G401 (cell line): ENCODE data around the gene FLRT1. TPM values are rescaled to one million over a fixed set of nuclear protein-coding genes. Genes with fewer than 3 reads are reported as not detected.

ENCODE experiments used
- DNase-seq: peaks from one replicate; pipeline ENCODE4 v3.0.0-alpha.2; 2015; ENCODE audit warnings: low spot score
- in situ Hi-C: cut with HindIII; loops from 2 replicates; pipeline ENCODE4 v1.10.0; 2016; ENCODE audit warnings: low sequenced_read_pairs, mixed read lengths
- total RNA-seq: library from RNA; depleted of rRNA; stranded (reverse); fragments of >200 nt; shearing (Covaris generic); gene quantifications from 2 replicates; pipeline ENCODE4 v1.2.3, GENCODE V29; 2014

Gene FLRT1
- total RNA-seq, 1 experiment from 2014 or later = not detected

DNA sequence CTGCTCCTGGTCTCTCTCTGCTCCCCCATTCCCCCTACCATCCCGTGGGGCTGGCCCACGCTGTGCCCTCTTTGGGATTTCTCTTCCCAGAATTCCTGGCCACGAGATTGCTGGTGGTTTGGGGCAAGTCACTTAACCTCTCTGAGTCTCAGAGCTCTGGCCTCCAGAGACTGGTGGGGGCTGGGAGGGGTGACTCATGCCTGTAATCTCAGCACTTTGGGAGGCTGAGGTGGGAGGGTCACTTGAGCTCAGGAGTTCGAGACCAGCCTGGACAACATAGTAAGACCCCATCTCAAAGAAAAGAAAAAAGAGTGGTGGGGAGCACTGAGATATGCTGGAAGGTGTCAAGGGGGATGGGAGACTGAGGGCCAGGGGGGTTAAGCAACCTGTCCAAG lies 31.1 kb upstream of the FLRT1 start:
- no peak for DNase-seq
- in situ Hi-C loops = loop anchor here (10.0 kb wide), 2 partner anchors 130 to 160 kb away; partner anchors contain the start of gene MACROD1

GRCh38 chr11:64005691-64006090 lies 30.0 kb upstream of the FLRT1 start:
- in situ Hi-C loops = loop anchor here (10.0 kb wide), 2 partner anchors 129 to 159 kb away; partner anchors contain the start of gene MACROD1

GRCh38 chr11:64006398-64006797 lies 29.3 kb upstream of the FLRT1 start:
- in situ Hi-C loops = loop anchor here (10.0 kb wide), 2 partner anchors 128 to 158 kb away; partner anchors contain the start of gene MACROD1
- DNase-seq = no peak

More at GRCh38 chr11:64005691-64006090, 30.0 kb upstream of the FLRT1 start:
- DNase-seq = no peak

DNA sequence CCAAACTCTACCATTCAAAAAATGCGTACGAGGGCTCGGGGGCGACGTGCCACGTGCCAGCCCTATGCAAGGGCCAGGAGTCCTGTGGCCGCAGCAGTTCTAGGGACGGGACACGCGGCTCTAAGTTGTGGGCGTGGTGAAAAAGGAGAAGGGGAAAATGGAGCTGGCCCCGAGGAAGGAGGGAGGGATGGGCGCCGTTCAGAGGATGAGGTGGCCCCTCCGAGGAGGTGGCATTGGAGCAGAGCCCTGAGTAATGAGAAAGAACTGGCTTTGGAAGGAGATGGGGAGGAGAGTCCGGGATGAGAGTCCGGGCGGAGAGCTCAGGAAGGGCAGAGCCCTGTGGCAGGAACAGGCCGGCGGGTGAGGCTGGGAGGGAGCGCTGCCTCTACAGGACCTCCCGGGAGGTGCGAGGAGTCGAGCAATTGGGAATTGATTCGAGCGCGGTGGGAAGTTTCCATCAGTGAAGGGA lies 28.5 kb upstream of the FLRT1 start:
- in situ Hi-C loops = loop anchor here (10.0 kb wide), 2 partner anchors 128 to 158 kb away; partner anchors contain the start of gene MACROD1
- peak; percentile 29 for DNase-seq

DNA sequence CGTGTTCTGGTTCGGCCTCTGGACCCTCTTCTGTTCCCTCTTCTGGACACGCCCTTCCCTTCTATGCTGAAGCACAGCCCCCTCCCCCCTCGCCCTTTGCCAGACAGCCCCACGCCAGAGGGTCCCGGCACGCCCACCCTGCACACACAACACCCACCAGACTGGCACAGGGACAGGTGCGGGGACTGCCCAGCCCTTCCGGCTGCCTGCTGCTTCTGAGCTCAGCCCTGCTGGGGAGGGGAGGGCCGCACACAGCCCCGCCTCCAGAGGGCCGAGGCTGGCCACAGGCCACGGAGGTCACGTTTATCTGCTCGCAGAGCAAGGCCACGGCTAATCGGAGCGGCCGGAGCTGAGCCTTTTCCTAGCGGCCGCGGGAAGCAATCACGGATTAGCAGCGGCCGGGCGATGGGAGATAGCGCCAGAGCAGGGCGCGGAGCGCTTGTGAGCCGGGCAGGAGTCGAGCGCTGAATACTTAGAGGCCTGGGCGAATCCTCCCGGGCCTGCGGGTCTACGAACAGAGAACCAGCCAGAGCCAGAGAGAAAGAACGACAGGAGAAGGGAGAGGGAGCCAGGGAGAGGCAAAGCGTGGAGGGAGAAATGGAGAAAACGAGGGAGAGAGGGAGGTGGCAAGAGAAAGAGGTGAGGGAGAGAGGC lies 28.0 kb upstream of the FLRT1 start:
- in situ Hi-C loops = loop anchor here (10.0 kb wide), 2 partner anchors 127 to 157 kb away; partner anchors contain the start of gene MACROD1
- DNase-seq = peak; percentile 60

GRCh38 chr11:64008283-64008913 lies 27.3 kb upstream of the FLRT1 start:
- no peak for DNase-seq
- in situ Hi-C loops = loop anchor here (10.0 kb wide), 2 partner anchors 126 to 156 kb away; partner anchors contain the start of gene MACROD1

- DNase-seq = no peak
- in situ Hi-C loops = loop anchor here (10.0 kb wide), 2 partner anchors 126 to 156 kb away; partner anchors contain the start of gene MACROD1
Measured at GRCh38 chr11:64008914-64009633, 26.7 kb upstream of the FLRT1 start.

DNA sequence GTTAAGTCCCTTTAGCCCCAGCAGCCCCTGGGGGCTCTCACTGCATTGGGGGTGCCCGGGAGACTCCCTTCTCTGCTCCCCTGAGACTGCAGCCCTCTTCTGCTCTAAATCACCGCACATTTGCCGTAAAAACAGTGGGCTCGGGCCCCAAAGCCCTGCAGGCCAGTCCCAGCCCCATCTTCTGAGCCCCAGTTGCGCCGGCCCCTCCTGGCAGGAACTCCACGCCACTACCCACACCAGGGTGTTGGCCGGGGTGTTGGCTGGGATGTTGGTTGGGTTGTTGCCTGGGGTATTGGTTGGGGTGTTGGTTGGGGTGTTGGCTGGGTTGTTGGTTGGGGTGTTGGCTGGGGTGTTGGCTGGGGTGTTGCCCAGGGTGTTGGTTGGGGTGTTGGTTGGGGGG lies 26.0 kb upstream of the FLRT1 start:
- in situ Hi-C loops = loop anchor here (10.0 kb wide), 2 partner anchors 125 to 155 kb away; partner anchors contain the start of gene MACROD1

GRCh38 chr11:64010783-64011182 lies 24.9 kb upstream of the FLRT1 start:
- in situ Hi-C loops = no loop called here

More for the DNA sequence above, 26.0 kb upstream of the FLRT1 start:
- no peak for DNase-seq

GRCh38 chr11:64011371-64011770 lies 24.4 kb upstream of the FLRT1 start:
- DNase-seq = no peak
- in situ Hi-C loops = no loop called here

More at GRCh38 chr11:64010783-64011182, 24.9 kb upstream of the FLRT1 start:
- DNase-seq = no peak

DNA sequence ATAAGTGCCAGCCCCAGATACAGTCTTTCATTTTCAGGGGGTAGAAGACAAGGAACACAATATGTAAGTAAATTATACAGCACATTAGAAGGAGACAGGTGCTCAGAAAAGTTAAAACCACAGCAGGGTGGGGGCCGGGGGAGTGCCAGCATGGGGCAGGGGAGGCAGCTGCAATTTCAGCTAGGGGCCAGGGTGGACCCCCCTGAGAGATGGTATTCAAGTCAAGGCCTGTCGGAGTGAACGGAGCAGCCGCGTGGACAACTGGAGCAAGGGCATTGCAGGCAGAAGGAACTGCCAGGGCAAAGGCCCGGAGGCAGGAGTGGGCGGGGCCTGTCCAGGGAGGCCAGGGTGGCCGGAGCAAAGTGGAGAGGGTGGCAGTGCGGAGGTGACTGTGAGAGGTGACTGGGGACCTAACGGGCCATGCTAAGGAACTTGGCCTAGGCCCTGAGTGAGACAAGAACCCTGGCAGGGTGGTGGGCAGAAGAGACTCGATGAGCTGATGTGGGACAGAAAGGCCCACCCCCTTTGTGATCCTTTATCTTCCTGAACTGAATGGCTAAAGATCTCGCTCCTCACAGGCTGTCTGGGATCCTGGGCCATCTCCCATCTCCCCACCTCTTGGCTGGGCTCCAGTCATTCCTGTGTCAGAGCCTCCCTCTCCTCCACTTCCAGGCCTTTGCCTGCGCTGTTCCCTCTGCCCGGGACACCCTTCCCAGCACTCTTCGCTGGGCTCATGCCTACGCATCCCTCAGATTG lies 22.4 kb upstream of the FLRT1 start:
- no peak for DNase-seq
- in situ Hi-C loops = no loop called here

DNA sequence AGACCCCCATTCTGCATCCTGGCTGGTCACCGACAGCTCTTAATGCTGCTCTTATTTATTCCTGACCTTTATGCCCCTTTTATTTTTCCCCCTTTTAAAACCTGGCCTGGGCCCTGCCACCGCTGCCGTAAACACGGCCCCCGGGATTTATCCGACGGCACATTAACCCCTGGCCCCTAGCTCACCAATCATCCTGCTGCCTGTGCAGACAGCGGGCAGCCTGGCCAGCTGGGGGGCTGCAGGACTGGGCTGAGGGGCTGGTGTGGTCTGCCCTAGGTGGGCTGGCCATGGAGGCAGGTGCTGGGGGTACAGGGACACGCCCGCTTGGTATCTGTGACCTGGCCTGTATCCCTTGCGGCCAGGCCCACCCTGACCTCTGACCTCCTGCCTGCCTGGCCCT lies 21.4 kb upstream of the FLRT1 start:
- DNase-seq = no peak

DNA sequence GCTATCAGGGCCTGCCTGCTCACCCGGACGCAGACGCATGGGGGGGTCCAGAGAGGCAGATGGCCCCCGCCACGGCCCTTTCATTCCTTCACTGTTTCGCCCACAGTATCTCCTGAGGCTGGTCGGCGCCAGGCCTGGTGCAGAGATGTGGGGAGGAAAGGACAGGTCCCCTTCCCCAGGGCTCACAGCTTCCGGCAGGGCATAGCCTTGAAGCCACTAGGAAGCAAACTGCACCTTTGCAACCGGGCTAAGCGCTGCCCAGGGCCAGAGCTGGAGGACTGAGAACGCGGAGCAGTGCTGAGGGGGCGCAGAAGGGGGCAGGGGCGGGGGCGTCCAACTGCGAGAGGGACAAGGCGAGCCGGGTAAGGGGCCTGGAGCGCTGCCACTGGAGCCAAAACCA lies 20.2 kb upstream of the FLRT1 start:
- no peak for DNase-seq
- in situ Hi-C loops = no loop called here

More for the DNA sequence above, 21.4 kb upstream of the FLRT1 start:
- in situ Hi-C loops = no loop called here

DNA sequence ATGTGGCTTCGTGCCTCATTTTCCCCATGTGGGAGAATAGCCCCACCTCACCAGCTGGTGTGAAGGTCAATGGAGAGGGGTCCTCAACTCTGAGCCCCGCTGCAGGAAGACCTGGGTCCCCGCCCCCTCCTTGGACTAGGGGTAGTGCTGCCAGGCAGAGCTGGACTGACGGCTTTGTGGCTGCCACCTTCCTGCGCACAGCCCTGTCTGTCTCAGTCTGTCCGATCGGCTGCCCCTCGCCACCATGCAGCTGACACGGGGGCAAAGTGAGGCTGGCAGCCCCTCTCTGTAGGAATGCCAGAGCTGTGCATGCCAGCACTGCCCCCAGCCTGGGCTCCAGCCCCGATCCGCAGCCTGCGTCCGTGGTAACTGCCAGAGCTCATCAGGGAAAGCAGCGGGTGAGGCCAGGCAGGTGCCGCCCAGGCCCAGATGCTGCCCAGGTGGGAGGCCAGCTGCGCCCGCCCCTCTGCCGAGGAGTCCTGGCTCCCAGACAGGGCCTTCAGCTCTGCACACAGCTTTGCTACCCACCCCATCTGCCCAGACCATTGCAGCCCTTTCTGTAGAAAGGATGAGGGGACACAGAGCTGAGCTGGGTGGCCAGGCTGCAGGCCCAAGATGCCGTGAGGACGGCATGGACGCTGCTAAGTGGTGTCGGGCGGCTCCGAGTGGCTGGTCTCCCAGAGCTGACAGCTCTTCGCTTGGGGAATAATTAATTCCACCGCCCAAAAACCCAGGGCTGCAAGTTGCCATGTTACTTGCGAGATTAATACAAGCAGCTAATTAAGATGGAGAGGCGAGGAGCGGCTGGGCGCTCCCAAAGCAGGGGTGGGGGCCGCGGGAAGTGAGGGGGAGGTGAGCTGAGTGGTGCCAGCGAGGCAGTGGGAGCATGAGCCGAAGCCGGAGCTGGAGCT lies 19.5 kb upstream of the FLRT1 start:
- no peak for DNase-seq
- in situ Hi-C loops = no loop called here

DNA sequence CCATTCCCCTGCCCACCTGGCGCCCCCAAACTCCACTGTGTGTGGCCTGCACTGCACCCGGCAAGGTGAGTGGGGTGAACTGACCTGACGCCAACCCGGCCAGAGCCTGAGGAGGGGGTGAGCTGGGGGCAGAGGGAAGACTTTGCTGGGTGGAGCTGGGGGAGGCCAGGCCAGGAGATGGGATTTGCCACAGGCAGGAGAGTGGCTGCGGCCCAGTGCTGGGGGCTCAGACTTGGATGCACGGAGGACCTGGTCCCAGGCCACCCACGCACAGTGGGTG lies 17.8 kb upstream of the FLRT1 start:
- DNase-seq = no peak
- in situ Hi-C loops = no loop called here

- in situ Hi-C loops = no loop called here
Measured at GRCh38 chr11:64018310-64018709, 17.4 kb upstream of the FLRT1 start.

DNA sequence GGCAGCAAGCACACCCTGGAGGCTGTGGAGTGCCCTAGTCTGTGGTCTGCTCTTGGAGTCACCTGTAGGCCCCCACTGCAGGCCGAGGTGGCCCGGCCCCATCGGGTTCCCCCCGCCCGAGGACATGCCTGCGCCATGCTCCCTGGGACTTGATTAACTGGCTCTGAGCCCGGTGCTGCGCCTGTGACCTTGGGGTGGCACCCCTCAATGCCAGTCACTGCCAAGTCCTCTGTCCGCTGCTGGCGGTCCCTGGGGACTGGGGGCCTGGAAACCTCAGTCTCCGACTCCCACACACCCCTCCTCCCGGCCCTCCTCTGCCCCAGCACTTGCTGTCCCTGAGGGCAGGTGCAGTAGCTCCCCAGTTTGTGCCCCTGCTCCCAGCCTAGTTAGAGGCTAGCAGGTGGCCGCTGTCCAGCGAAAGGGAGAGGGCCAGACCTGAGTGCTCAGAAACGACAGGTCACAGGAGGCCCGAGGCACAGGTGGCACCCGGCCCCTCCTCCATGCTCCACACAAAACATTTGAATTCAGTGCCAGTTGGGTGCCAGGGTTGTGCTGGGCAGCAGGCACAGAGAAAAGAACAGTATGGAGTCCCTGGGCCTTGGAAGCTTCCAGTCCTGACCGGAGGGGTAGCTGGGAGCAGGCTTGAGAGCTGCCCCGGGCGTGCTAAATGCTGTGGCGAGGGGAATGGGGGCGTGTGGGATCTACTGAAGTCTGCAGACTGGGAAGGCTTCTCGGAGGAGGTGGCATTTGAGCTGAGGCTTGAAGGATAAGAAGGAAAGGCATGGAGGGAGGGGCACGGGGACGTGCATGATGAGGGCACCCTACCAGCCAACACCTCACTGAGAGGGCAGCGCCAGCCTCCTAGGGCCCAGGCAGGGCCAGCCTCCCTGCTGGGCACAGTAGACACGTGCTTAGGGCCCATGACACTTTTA lies 16.4 kb upstream of the FLRT1 start:
- no peak for DNase-seq
- in situ Hi-C loops = loop anchor here (5.0 kb wide), 1 partner anchor 98 kb away; no protein-coding TSS in a partner anchor

More at GRCh38 chr11:64018310-64018709, 17.4 kb upstream of the FLRT1 start:
- DNase-seq = no peak
